SIG-M5 treated with dmso at 0.1 percent for 504 hours (cell line): Measurements from ENCODE around the gene NEMF.
A peak's percentile ranks its signal among the peaks of the same experiment; 100 is the strongest.
"Not testable (repeated sequence)": the region's sequence is repeated elsewhere in the genome, so short reads cannot be mapped to it uniquely, and the experiment has no call there.

Experiments
- DNase-seq: peaks from one replicate; lab custom pipeline; 2025; ENCODE audit not compliant: unreplicated experiment; lab: John Stamatoyannopoulos, UW

NEMF gene

GRCh38 chr14:49876563-49877127, 24.1 kb upstream of the NEMF start:
- no peak for DNase-seq

- DNase-seq = no peak
These were observed 23.1 kb upstream of the NEMF start for GRCh38 chr14:49875640-49876198.

- not testable (repeated sequence) for DNase-seq
These were observed 21.0 kb upstream of the NEMF start for GRCh38 chr14:49873548-49873947.

GRCh38 chr14:49870908-49871307, 18.3 kb upstream of the NEMF start:
- no peak for DNase-seq

- no peak for DNase-seq
These were observed 16.1 kb upstream of the NEMF start for GRCh38 chr14:49868720-49869114.

GRCh38 chr14:49867831-49868719, 15.5 kb upstream of the NEMF start:
- DNase-seq = peak; percentile 91

- peak; percentile 56 for DNase-seq
These were observed 12.9 kb upstream of the NEMF start for GRCh38 chr14:49865431-49865859.

- peak; percentile 38 for DNase-seq
These were observed 11.1 kb upstream of the NEMF start for GRCh38 chr14:49863487-49864281.

- DNase-seq = peak; percentile 82
These were observed 9.6 kb upstream of the NEMF start for GRCh38 chr14:49862089-49862673.

GRCh38 chr14:49861699-49862088, 9.1 kb upstream of the NEMF start:
- DNase-seq = peak; percentile 77

GRCh38 chr14:49860988-49861698, 8.6 kb upstream of the NEMF start:
- no peak for DNase-seq

GRCh38 chr14:49858383-49858782, 5.8 kb upstream of the NEMF start:
- DNase-seq = peak; percentile 57

GRCh38 chr14:49857427-49858003, 4.9 kb upstream of the NEMF start:
- DNase-seq = peak; percentile 75

- peak; percentile 79 for DNase-seq
These were observed 1.2 kb upstream of the NEMF start for GRCh38 chr14:49853572-49854375.

GRCh38 chr14:49853158-49853477, 530 bp upstream of the NEMF start:
- DNase-seq = no peak

- peak; percentile 14 for DNase-seq
These were observed 775 bp downstream of the NEMF start for GRCh38 chr14:49851813-49852212.

- DNase-seq = no peak
These were observed 3.3 kb downstream of the NEMF start for GRCh38 chr14:49849213-49849847.

GRCh38 chr14:49828640-49829039, 23.9 kb downstream of the NEMF start:
- DNase-seq = no peak

GRCh38 chr14:49820176-49820575, 32.4 kb downstream of the NEMF start:
- DNase-seq = no peak
